Activated CD8-positive, alpha-beta T cell treated with anti-CD3 and anti-CD28 coated beads for 36 hours (primary cell): ENCODE results near the gene GRB14. TPM values are rescaled to one million over a fixed set of nuclear protein-coding genes. Genes with fewer than 3 reads are reported as not detected.
A peak's percentile ranks its signal among the peaks of the same experiment; 100 is the strongest.

Experiments used
- ATAC-seq: fragments of 200-7000 bp; cut with Tn5 transposase; one replicate; pipeline ENCODE4 v1.10.0; 2021; ENCODE audit warnings: mild to moderate bottlenecking, moderate library complexity
- CTCF ChIA-PET: fragments of 350-600 bp; sonication (Branson Sonifier 250); formaldehyde crosslinking; loops from one replicate; lab custom pipeline; 2021; ENCODE audit warnings: antibody characterized with exemption; lab: Charles Lee
- POLR2A ChIA-PET: fragments of 350-600 bp; sonication (Branson Sonifier 250); formaldehyde crosslinking; loops from one replicate; lab custom pipeline; 2021; ENCODE audit warnings: antibody characterized with exemption; lab: Charles Lee
- DNase-seq: peaks from one replicate; pipeline ENCODE4 v3.0.0-alpha.2; 2020
- H3K27ac Mint-ChIP-seq: one replicate; pipeline ENCODE4 v1.8.0; 2021; ENCODE audit warnings: mild to moderate bottlenecking, mixed read lengths
- H3K27me3 Mint-ChIP-seq: one replicate; pipeline ENCODE4 v1.8.0; 2021; ENCODE audit warnings: mixed read lengths
- H3K36me3 Mint-ChIP-seq: one replicate; pipeline ENCODE4 v1.8.0; 2021; ENCODE audit warnings: low read depth, mixed read lengths
- H3K4me1 Mint-ChIP-seq: one replicate; pipeline ENCODE4 v1.8.0; 2021; ENCODE audit warnings: low read depth, mixed read lengths
- H3K4me3 Mint-ChIP-seq: one replicate; pipeline ENCODE4 v1.8.0; 2021; ENCODE audit warnings: mild to moderate bottlenecking, moderate library complexity, mixed read lengths
- H3K9me3 Mint-ChIP-seq: one replicate; pipeline ENCODE4 v1.8.0; 2021; ENCODE audit warnings: mixed read lengths
- intact Hi-C: fragments of 100-400 bp; cut with micrococcal nuclease; formaldehyde crosslinking; loops from one replicate; pipeline ENCODE4 v1.10.0; 2022
- total RNA-seq, 2 experiments: library from RNA; stranded (reverse); gene quantifications; one replicate each; pipeline ENCODE4 v1.2.3, GENCODE V29; 2021
- TF ChIP-seq, protein P1 (sequence below): fragments of 200-600 bp; IDR thresholded peaks from one replicate; pipeline ENCODE4 v1.8.0; 2022; ENCODE audit warnings: antibody characterized with exemption, mild to moderate bottlenecking

The GRB14 gene
- total RNA-seq, 2 experiments from 2014 or later: not detected

GRCh38 chr2:164561991-164562390, 59.3 kb downstream of the GRB14 start:
- Mint-ChIP-seq H3K4me3 (no peak overlapping the region), H3K9me3 (no peaks in the 10 kb centered on the region), H3K36me3 (no peaks in the 10 kb centered on the region), H3K27me3 (no peaks in the 10 kb centered on the region), H3K4me1 (no peaks in the 10 kb centered on the region), H3K27ac (no peak overlapping the region)
- POLR2A ChIA-PET: interaction anchor here (0.7 kb wide), 1 partner anchor 45 kb away, joined by 3 read pairs; no protein-coding TSS in a partner anchor
- DNase-seq (no peak), ATAC-seq (no peak)
- CTCF ChIA-PET: interaction anchor here (0.8 to 1.1 kb wide), 3 partner anchors 8 to 155 kb away, joined by 3 read pairs; no protein-coding TSS in a partner anchor
- intact Hi-C loops: loop anchor here (2.0 kb wide), 1 partner anchor 155 kb away; no protein-coding TSS in a partner anchor
- TF ChIP-seq, protein P1, sequence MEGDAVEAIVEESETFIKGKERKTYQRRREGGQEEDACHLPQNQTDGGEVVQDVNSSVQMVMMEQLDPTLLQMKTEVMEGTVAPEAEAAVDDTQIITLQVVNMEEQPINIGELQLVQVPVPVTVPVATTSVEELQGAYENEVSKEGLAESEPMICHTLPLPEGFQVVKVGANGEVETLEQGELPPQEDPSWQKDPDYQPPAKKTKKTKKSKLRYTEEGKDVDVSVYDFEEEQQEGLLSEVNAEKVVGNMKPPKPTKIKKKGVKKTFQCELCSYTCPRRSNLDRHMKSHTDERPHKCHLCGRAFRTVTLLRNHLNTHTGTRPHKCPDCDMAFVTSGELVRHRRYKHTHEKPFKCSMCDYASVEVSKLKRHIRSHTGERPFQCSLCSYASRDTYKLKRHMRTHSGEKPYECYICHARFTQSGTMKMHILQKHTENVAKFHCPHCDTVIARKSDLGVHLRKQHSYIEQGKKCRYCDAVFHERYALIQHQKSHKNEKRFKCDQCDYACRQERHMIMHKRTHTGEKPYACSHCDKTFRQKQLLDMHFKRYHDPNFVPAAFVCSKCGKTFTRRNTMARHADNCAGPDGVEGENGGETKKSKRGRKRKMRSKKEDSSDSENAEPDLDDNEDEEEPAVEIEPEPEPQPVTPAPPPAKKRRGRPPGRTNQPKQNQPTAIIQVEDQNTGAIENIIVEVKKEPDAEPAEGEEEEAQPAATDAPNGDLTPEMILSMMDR: no peak

DNA sequence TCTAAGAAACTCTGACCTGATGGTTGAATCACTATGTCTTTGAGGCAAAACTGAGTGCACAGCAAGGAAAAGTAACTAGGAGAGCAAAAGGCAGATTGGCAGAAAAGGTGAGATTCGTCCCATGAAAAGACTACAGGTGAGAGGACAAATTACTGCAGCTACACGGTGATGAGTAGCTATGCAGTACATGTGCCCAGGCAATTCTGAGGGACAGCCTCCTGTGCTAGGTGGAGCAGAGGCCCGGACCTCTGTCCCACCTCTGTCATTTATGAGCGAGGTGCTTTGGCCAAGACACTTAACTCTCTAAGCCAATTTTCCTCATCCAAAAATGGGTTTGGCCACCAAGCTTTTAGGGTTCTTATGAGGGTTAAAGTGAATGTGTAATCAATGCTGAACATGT, 59.9 kb downstream of the GRB14 start:
- CTCF ChIA-PET: interaction anchor here (0.8 to 1.1 kb wide), 4 partner anchors 8 to 156 kb away, joined by 3 read pairs; no protein-coding TSS in a partner anchor
- H3K27me3 Mint-ChIP-seq: no peaks in the 10 kb centered on the region

GRCh38 chr2:164560902-164561301, 60.4 kb downstream of the GRB14 start:
- Mint-ChIP-seq H3K9me3 (no peaks in the 10 kb centered on the region), H3K4me1 (no peaks in the 10 kb centered on the region), H3K27ac (no peak overlapping the region), H3K27me3 (no peaks in the 10 kb centered on the region), H3K36me3 (no peaks in the 10 kb centered on the region), H3K4me3 (no peak overlapping the region)
- intact Hi-C loops: loop anchor here (2.0 kb wide), 1 partner anchor 156 kb away; no protein-coding TSS in a partner anchor
- POLR2A ChIA-PET: no interaction called here
- CTCF ChIA-PET: interaction anchor here (0.8 to 1.3 kb wide), 7 partner anchors 9 to 157 kb away, joined by 3 to 5 read pairs (median 3); no protein-coding TSS in a partner anchor
- ATAC-seq (no peak), DNase-seq (no peak)
- TF ChIP-seq, protein P1: no peak

More for the DNA sequence above, 59.9 kb downstream of the GRB14 start:
- TF ChIP-seq, protein P1: no peak
- intact Hi-C loops: loop anchor here (2.0 kb wide), 1 partner anchor 155 kb away; no protein-coding TSS in a partner anchor
- H3K27ac Mint-ChIP-seq: no peak overlapping the region
- POLR2A ChIA-PET: interaction anchor here (0.7 kb wide), 1 partner anchor 45 kb away, joined by 3 read pairs; no protein-coding TSS in a partner anchor
- DNase-seq (no peak), ATAC-seq (no peak)
- no peak overlapping the region for H3K4me3 Mint-ChIP-seq
- H3K4me1 Mint-ChIP-seq: no peaks in the 10 kb centered on the region
- no peaks in the 10 kb centered on the region for H3K9me3 Mint-ChIP-seq
- H3K36me3 Mint-ChIP-seq: no peaks in the 10 kb centered on the region

DNA sequence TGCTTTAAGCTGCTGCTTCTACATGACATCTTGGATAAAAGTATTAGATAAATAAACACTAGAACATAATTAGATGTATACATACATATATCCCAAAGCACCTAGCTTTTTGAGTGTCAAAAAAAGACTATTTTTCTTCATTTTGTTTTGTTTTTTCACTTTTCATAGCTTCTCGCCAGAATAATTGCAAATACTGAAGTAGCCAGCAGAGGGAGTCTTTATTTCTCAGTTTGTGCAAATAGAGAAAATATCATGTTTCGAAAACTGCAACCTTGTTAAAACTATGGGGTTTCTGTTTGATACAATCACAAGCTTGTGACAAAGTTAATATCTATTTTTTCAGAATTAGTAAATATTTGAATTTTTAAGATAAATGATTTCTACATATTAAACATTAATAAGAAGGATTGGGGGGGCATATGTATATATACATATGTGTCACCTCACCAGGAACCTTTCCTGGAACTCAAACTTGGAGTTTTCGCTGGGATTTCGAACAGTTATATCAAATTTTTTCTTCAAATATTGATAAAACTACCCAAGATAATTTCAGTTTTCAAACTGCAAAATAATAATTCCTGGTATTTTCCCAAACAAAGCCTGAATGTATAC, 61.0 kb downstream of the GRB14 start:
- Mint-ChIP-seq H3K27me3 (no peaks in the 10 kb centered on the region), H3K27ac (no peak overlapping the region), H3K4me1 (no peaks in the 10 kb centered on the region), H3K9me3 (no peaks in the 10 kb centered on the region), H3K36me3 (no peaks in the 10 kb centered on the region), H3K4me3 (no peak overlapping the region)
- POLR2A ChIA-PET: no interaction called here
- ATAC-seq: no peak
- intact Hi-C loops: loop anchor here (2.0 kb wide), 1 partner anchor 157 kb away; no protein-coding TSS in a partner anchor
- DNase-seq: no peak
- TF ChIP-seq, protein P1: peak; percentile 45
- CTCF ChIA-PET: interaction anchor here (0.6 to 1.3 kb wide), 9 partner anchors 8 to 221 kb away, joined by 3 to 5 read pairs (median 3); no protein-coding TSS in a partner anchor

GRCh38 chr2:164558450-164558849, 62.8 kb downstream of the GRB14 start:
- Mint-ChIP-seq H3K4me3 (no peak overlapping the region), H3K27ac (no peak overlapping the region), H3K36me3 (no peaks in the 10 kb centered on the region), H3K4me1 (no peaks in the 10 kb centered on the region), H3K9me3 (no peaks in the 10 kb centered on the region), H3K27me3 (no peaks in the 10 kb centered on the region)
- ATAC-seq (no peak), DNase-seq (no peak)
- intact Hi-C loops: no loop called here
- ChIA-PET POLR2A (no interaction called here), CTCF (no interaction called here)
- TF ChIP-seq, protein P1: no peak
